HepG2 (cell line): ENCODE results near the gene SLC5A3. TPM values are rescaled to one million over a fixed set of nuclear protein-coding genes. Genes with fewer than 3 reads are reported as not detected.

Source experiments
- ATAC-seq: fragments of 200-7000 bp; cut with Tn5 transposase; 3 replicates; pipeline ENCODE4 v1.9.1; 2020; ENCODE audit warnings: mild to moderate bottlenecking, moderate library complexity
- BruUV-seq: library from RNA; stranded (reverse); fragments of 400-500 nt; replicated peaks from 2 replicates; lab custom pipeline; 2021; lab: Mats Ljungman, UMichigan
- CTCF ChIA-PET: fragments of 300-600 bp; formaldehyde crosslinking; extraction: SDS; loops from one replicate; lab custom pipeline; 2021; ENCODE audit warnings: low total read pairs, inconsistent platforms, low intra/inter-chr PET ratio; lab: Yijun Ruan, JAX
- POLR2A ChIA-PET: fragments of 350-600 bp; sonication (Branson Sonifier 250); formaldehyde crosslinking; loops from one replicate; lab custom pipeline; 2020; ENCODE audit warnings: antibody characterized with exemption, inconsistent platforms; lab: Yijun Ruan, JAX
- DNase-seq: peaks from one replicate; pipeline ENCODE4 v3.0.0-alpha.2; 2015; ENCODE audit warnings: low spot score
- FAIRE-seq: peaks from 3 replicates; lab custom pipeline; 2011; peaks lifted over from hg19 to GRCh38; lab: Jason Lieb, UNC
- H2AFZ ChIP-seq: one replicate; pipeline ENCODE4 v1.6.1; 2011; ENCODE audit warnings: low read length, inconsistent platforms
- H3K27ac ChIP-seq: fragments of 300-600 bp; 3 replicates; pipeline ENCODE4 v1.8.0; 2011; ENCODE audit warnings: mixed run types, mild to moderate bottlenecking, mixed read lengths, low read length, inconsistent platforms; ENCODE audit not compliant: insufficient read depth; ENCODE audit errors: extremely low read length
- H3K27me3 ChIP-seq, 2 experiments: fragments of 200-600 bp in 1 of 2; 2 replicates in 1 of 2; 3 replicates in 1 of 2; pipeline versions ENCODE4 v1.6.0 to v1.8.0; 2011; ENCODE audit warnings: low read length in 2 of 2, mild to moderate bottlenecking in 2 of 2, moderate library complexity in 2 of 2, inconsistent platforms in 1 of 2; ENCODE audit not compliant: insufficient read depth in 2 of 2, control insufficient read depth in 1 of 2
- H3K36me3 ChIP-seq, 2 experiments: fragments of 200-600 bp in 1 of 2; replicated peaks in 1 of 2; 2 replicates in 1 of 2; 3 replicates in 1 of 2; pipeline versions ENCODE4 v1.5.1 to v1.8.0; 2011; ENCODE audit warnings: low read length in 2 of 2, inconsistent platforms in 1 of 2; ENCODE audit not compliant: insufficient read depth in 2 of 2, control insufficient read depth in 1 of 2
- H3K4me1 ChIP-seq: 2 replicates; pipeline ENCODE4 v1.5.1; 2012; ENCODE audit warnings: low read length, inconsistent platforms; ENCODE audit not compliant: insufficient read depth
- H3K4me2 ChIP-seq: 2 replicates; pipeline ENCODE4 v1.6.0; 2011; ENCODE audit warnings: low read depth, low read length, inconsistent platforms
- H3K4me3 ChIP-seq, 3 experiments: fragments of 200-600 bp in 1 of 3; sonication (generic), shearing (Covaris generic) in 1 of 3; replicated peaks in 1 of 3; 2 replicates each; pipeline ENCODE4 v1.5.1; 2011 to 2016; ENCODE audit warnings: low read length in 3 of 3, inconsistent platforms in 2 of 3, low read depth in 2 of 3, mild to moderate bottlenecking in 2 of 3, control low read depth in 1 of 3, mixed read lengths in 1 of 3; ENCODE audit not compliant: insufficient read depth in 1 of 3
- H3K79me2 ChIP-seq: one replicate; pipeline ENCODE4 v1.6.1; 2011; ENCODE audit warnings: low read length, inconsistent platforms; ENCODE audit not compliant: insufficient read depth
- H3K9ac ChIP-seq: 2 replicates; pipeline ENCODE4 v1.6.0; 2011; ENCODE audit warnings: mild to moderate bottlenecking, low read depth, low read length, inconsistent platforms; ENCODE audit not compliant: insufficient read depth
- H3K9me3 ChIP-seq: 2 replicates; pipeline ENCODE4 v1.5.1; 2012; ENCODE audit warnings: mild to moderate bottlenecking, low read length
- H4K20me1 ChIP-seq: 2 replicates; pipeline ENCODE4 v1.6.0; 2011; ENCODE audit warnings: inconsistent platforms, mild to moderate bottlenecking, low read length, moderate library complexity; ENCODE audit not compliant: insufficient read depth
- ADNP ChIP-seq: sonication (generic); formaldehyde crosslinking; IDR thresholded peaks from 2 replicates; pipeline ENCODE4 v1.4.0; 2020; ENCODE audit warnings: missing genetic modification reagents
- CBX1 ChIP-seq: IDR thresholded peaks from one replicate; pipeline ENCODE4 v1.6.1; 2016; ENCODE audit warnings: antibody characterized with exemption, low read depth
- GZF1 ChIP-seq: sonication (generic); formaldehyde crosslinking; IDR thresholded peaks from 2 replicates; pipeline ENCODE4 v1.5.1; 2020; ENCODE audit warnings: mild to moderate bottlenecking, missing genetic modification reagents
- HOXA7 ChIP-seq: sonication (generic); formaldehyde crosslinking; IDR thresholded peaks from 2 replicates; pipeline ENCODE4 v1.8.1; 2022; ENCODE audit warnings: mild to moderate bottlenecking, missing genetic modification reagents, moderate library complexity
- KDM6A ChIP-seq: IDR thresholded peaks from 2 replicates; pipeline ENCODE4 v1.6.1; 2016; ENCODE audit warnings: low read depth
- KIAA2018 ChIP-seq: sonication (generic); formaldehyde crosslinking; IDR thresholded peaks from 2 replicates; pipeline ENCODE4 v1.5.0; 2020; ENCODE audit warnings: mild to moderate bottlenecking, missing genetic modification reagents, borderline replicate concordance
- MXI1 ChIP-seq: IDR thresholded peaks from 3 replicates; pipeline ENCODE4 v1.6.1; 2012; ENCODE audit warnings: low read depth, low read length, inconsistent platforms, borderline replicate concordance
- NPAS2 ChIP-seq: sonication (generic); formaldehyde crosslinking; IDR thresholded peaks from 2 replicates; pipeline ENCODE4 v1.8.0; 2022; ENCODE audit warnings: mild to moderate bottlenecking, missing genetic modification reagents, borderline replicate concordance
- SSRP1 ChIP-seq: IDR thresholded peaks from 2 replicates; pipeline ENCODE4 v1.6.1; 2016; ENCODE audit warnings: control low read depth
- TMF1 ChIP-seq: sonication (generic); formaldehyde crosslinking; IDR thresholded peaks from 2 replicates; pipeline ENCODE4 v1.8.1; 2022; ENCODE audit warnings: low read depth, missing genetic modification reagents
- ZNF280B ChIP-seq: sonication (generic); formaldehyde crosslinking; IDR thresholded peaks from 2 replicates; pipeline ENCODE4 v1.5.0; 2020; ENCODE audit warnings: missing genetic modification reagents, mild to moderate bottlenecking, borderline replicate concordance
- ZNF766 ChIP-seq: sonication (generic); formaldehyde crosslinking; IDR thresholded peaks from 2 replicates; pipeline ENCODE4 v1.5.0; 2020; ENCODE audit warnings: missing genetic modification reagents, borderline replicate concordance
- WGBS: methylation state at CpG from one replicate; pipeline ENCODE4 v1.1.6; 2017; ENCODE audit warnings: low lambda C conversion rate; 5-methylcytosine and 5-hydroxymethylcytosine counted together
- in situ Hi-C: cut with HindIII; loops from 2 replicates; pipeline ENCODE4 v1.10.0; 2017; ENCODE audit warnings: low pct_unique_long_range_greater_than_20kb; ENCODE audit not compliant: extremely low pct_ligation_motif_present
- intact Hi-C: fragments of 100-400 bp; cut with micrococcal nuclease; formaldehyde crosslinking; loops from one replicate; pipeline ENCODE4 v1.10.0; 2022; ENCODE audit not compliant: unreplicated experiment
- polyA plus RNA-seq, 8 experiments: library from polyadenylated mRNA; depleted of rRNA in 3 of 8; stranded (reverse) in 7 of 8; unstranded in 1 of 8; fragments of >200 nt; fragmentation: Illumina TruSeq in 4 of 8; extraction: Trizol in 4 of 8; gene quantifications; 2 replicates each; pipeline versions ENCODE4 v1.2.1 to v1.2.3, GENCODE V29; 2011 to 2016; ENCODE audit warnings: low read depth in 4 of 8, missing spikeins in 1 of 8, mixed read lengths in 1 of 8; ENCODE audit not compliant: insufficient read depth in 1 of 8
- total RNA-seq, 5 experiments: library from RNA; depleted of rRNA; stranded (reverse); fragments of >200 nt; fragmentation: Illumina TruSeq; extraction: Trizol; gene quantifications; 2 replicates each; pipeline ENCODE4 v1.2.3, GENCODE V29; 2016; ENCODE audit warnings: low read depth in 1 of 5

Gene SLC5A3
- total and polyA plus RNA-seq, 2 of the 13 experiments (the other 11 are each of a cell fraction or from before 2014, with no cell fraction given) = 5.6 to 11.2 TPM

GRCh38 chr21:34043333-34043732, 30.0 kb upstream of the SLC5A3 start:
- Histone ChIP-seq H3K9me3 (no peaks in the 10 kb centered on the region), H4K20me1 (no peaks in the 10 kb centered on the region), H3K4me3 (no peak overlapping the region), H3K9ac (no peak overlapping the region), H3K27me3 (peaks cover 3 to 13% of the 10 kb centered on the region in 2 experiments; a peak in 2 of 5 replicates), H3K4me2 (no peak overlapping the region), H3K4me1 (peaks cover 6% of the 10 kb centered on the region; the same call in 1 of the 2 replicates), H2AFZ (no peak overlapping the region), H3K36me3 (no peaks in the 10 kb centered on the region), H3K27ac (no peak overlapping the region), H3K79me2 (no peaks in the 10 kb centered on the region)
- BruUV-seq = no TSS peak
- in situ Hi-C loops (no loop called here), intact Hi-C loops (no loop called here)
- DNase-seq (no peak), FAIRE-seq (no peak), ATAC-seq (no peak)
- WGBS = 13% methylated on average over 4 of the region's 4 CpGs
- CTCF ChIA-PET = no interaction called here
- POLR2A ChIA-PET = no interaction called here
- no peak for TF ChIP-seq NPAS2
- no peak for TF ChIP-seq ADNP (CRISPR knock-in tag)
- TF ChIP-seq KDM6A (CRISPR knock-in tag) = no peak
- TF ChIP-seq ZNF766 = no peak
- TF ChIP-seq KIAA2018 (CRISPR knock-in tag) = no peak
- no peak for TF ChIP-seq CBX1
- no peak for TF ChIP-seq SSRP1 (CRISPR knock-in tag)
- TF ChIP-seq HOXA7 (CRISPR knock-in tag) = no peak
- no peak for TF ChIP-seq ZNF280B
- no peak for TF ChIP-seq MXI1
- TF ChIP-seq TMF1 = no peak
- no peak for TF ChIP-seq GZF1
